Neural progenitor cell (in vitro differentiated cells): ENCODE results near the gene DIRAS2. TPM values are rescaled to one million over a fixed set of nuclear protein-coding genes. Genes with fewer than 3 reads are reported as not detected.

Experiments used
- DNase-seq: peaks from one replicate; pipeline ENCODE4 v3.0.0-alpha.2; 2016; ENCODE audit warnings: low spot score
- H2AFZ ChIP-seq: fragments of 200-600 bp; sonication (generic); replicated peaks from 2 replicates; pipeline ENCODE4 v1.6.1; 2016; ENCODE audit warnings: antibody characterized with exemption
- H3F3A ChIP-seq: fragments of 200-600 bp; sonication (generic); 2 replicates; pipeline ENCODE4 v1.6.1; 2016; ENCODE audit warnings: antibody characterized with exemption, low read depth
- H3K27ac ChIP-seq: fragments of 200-600 bp; sonication (generic); 2 replicates; pipeline ENCODE4 v1.5.1; 2016; ENCODE audit warnings: mild to moderate bottlenecking
- H3K27me3 ChIP-seq: fragments of 200-600 bp; sonication (generic); 2 replicates; pipeline ENCODE4 v1.6.1; 2016; ENCODE audit warnings: mild to moderate bottlenecking, moderate library complexity
- H3K36me3 ChIP-seq: fragments of 200-600 bp; sonication (generic); 2 replicates; pipeline ENCODE4 v1.5.1; 2016
- H3K4me1 ChIP-seq: fragments of 200-600 bp; sonication (generic); 2 replicates; pipeline ENCODE4 v1.6.1; 2016; ENCODE audit warnings: mixed run types
- H3K4me2 ChIP-seq: fragments of 200-600 bp; sonication (generic); 2 replicates; pipeline ENCODE4 v1.6.1; 2016
- H3K4me3 ChIP-seq: fragments of 200-600 bp; sonication (generic); 2 replicates; pipeline ENCODE4 v1.5.1; 2016
- H3K79me2 ChIP-seq: fragments of 200-600 bp; sonication (generic); 2 replicates; pipeline ENCODE4 v1.6.1; 2016; ENCODE audit warnings: low read depth
- H3K9ac ChIP-seq: fragments of 200-600 bp; sonication (generic); 2 replicates; pipeline ENCODE4 v1.6.1; 2016
- H3K9me3 ChIP-seq: fragments of 200-600 bp; sonication (generic); 2 replicates; pipeline ENCODE4 v1.5.1; 2016; ENCODE audit warnings: low read depth
- H4K20me1 ChIP-seq: fragments of 200-600 bp; sonication (generic); 2 replicates; pipeline ENCODE4 v1.6.1; 2016; ENCODE audit warnings: low read depth
- H3K27ac Mint-ChIP-seq: 3 replicates; pipeline ENCODE4 v1.8.0; 2021; ENCODE audit warnings: mixed read lengths
- H3K27me3 Mint-ChIP-seq: 2 replicates; pipeline ENCODE4 v1.8.0; 2022; ENCODE audit warnings: low read depth, mild to moderate bottlenecking, inconsistent platforms, moderate library complexity, mixed read lengths; ENCODE audit not compliant: insufficient read depth
- H3K36me3 Mint-ChIP-seq: 3 replicates; pipeline ENCODE4 v1.8.0; 2021; ENCODE audit warnings: mixed read lengths
- H3K4me1 Mint-ChIP-seq: 3 replicates; pipeline ENCODE4 v1.8.0; 2021; ENCODE audit warnings: mixed read lengths
- H3K4me3 Mint-ChIP-seq: 3 replicates; pipeline ENCODE4 v1.8.0; 2021; ENCODE audit warnings: mild to moderate bottlenecking, moderate library complexity, mixed read lengths
- H3K9me3 Mint-ChIP-seq: 3 replicates; pipeline ENCODE4 v1.8.0; 2020; ENCODE audit warnings: mixed read lengths
- CTCF ChIP-seq: fragments of 200-600 bp; sonication (generic); IDR thresholded peaks from 2 replicates; pipeline ENCODE4 v1.5.1; 2017; ENCODE audit warnings: antibody characterized with exemption, mild to moderate bottlenecking
- EZH2 ChIP-seq: fragments of 200-600 bp; sonication (generic); IDR thresholded peaks from 2 replicates; pipeline ENCODE4 v1.6.1; 2017; ENCODE audit warnings: antibody characterized with exemption, mild to moderate bottlenecking, moderate library complexity
- EZH2phosphoT487 ChIP-seq: fragments of 200-600 bp; sonication (generic); IDR thresholded peaks from 2 replicates; pipeline ENCODE4 v1.6.1; 2017; ENCODE audit warnings: antibody characterized with exemption
- total RNA-seq: library from RNA; depleted of rRNA; stranded (reverse); fragments of >200 nt; gene quantifications from 2 replicates; pipeline ENCODE4 v1.2.3, GENCODE V29; 2015; ENCODE audit warnings: low replicate concordance

The DIRAS2 gene
- total RNA-seq, 1 donor from 2014 or later = not detected

GRCh38 chr9:90632647-90633207 lies 9.9 kb downstream of the DIRAS2 start:
- H3K9me3 Mint-ChIP-seq = no peaks in the 10 kb centered on the region
- no peaks in the 10 kb centered on the region for H3K36me3 Mint-ChIP-seq
- no peak overlapping the region for H3K27ac Mint-ChIP-seq
- Histone ChIP-seq H3K9me3 (no peaks in the 10 kb centered on the region), H4K20me1 (no peaks in the 10 kb centered on the region), H3K27ac (no peak overlapping the region), H3K4me2 (no peak overlapping the region), H3K79me2 (no peaks in the 10 kb centered on the region), H3F3A (no peaks in the 10 kb centered on the region), H3K4me3 (no peak overlapping the region), H2AFZ (no peak overlapping the region), H3K36me3 (no peaks in the 10 kb centered on the region), H3K9ac (no peak overlapping the region), H3K4me1 (peaks cover 8% of the 10 kb centered on the region), H3K27me3 (no peaks in the 10 kb centered on the region)
- H3K27me3 Mint-ChIP-seq = peaks cover 11% of the 10 kb centered on the region
- no peak overlapping the region for H3K4me3 Mint-ChIP-seq
- no peak for DNase-seq
- TF ChIP-seq EZH2phosphoT487 (no peak), EZH2 (no peak), CTCF (no peak)
- peaks cover 3% of the 10 kb centered on the region for H3K4me1 Mint-ChIP-seq

DNA sequence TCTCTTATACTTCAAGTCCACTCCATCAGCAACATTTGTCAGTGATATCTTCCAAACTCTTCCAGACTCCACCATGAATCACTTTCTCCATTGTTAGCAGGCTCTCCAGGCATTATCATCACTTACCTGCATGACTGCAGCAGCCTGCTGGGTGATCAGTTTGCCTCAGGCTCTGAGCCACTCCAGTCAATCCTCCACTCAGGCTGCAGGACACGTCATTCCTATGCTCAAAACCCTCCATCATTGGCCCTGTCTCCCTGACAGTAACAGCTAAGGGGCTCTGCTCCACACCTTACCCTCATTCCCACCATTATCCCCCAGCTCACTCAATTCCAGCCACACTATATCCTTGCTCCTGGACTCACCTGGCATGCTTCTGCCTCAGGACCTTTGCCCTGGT lies 10.7 kb downstream of the DIRAS2 start:
- H3K4me1 Mint-ChIP-seq = no peaks in the 10 kb centered on the region
- H3K27ac ChIP-seq = no peak overlapping the region
- no peaks in the 10 kb centered on the region for H3K9me3 ChIP-seq
- H3K9me3 Mint-ChIP-seq = no peaks in the 10 kb centered on the region
- peaks cover 7% of the 10 kb centered on the region for H3K27me3 Mint-ChIP-seq
- no peak overlapping the region for H3K9ac ChIP-seq
- no peak overlapping the region for H2AFZ ChIP-seq
- no peak overlapping the region for H3K4me2 ChIP-seq
- H3K79me2 ChIP-seq = no peaks in the 10 kb centered on the region
- H3F3A ChIP-seq = no peaks in the 10 kb centered on the region
- peaks cover 8% of the 10 kb centered on the region for H3K4me1 ChIP-seq
- no peaks in the 10 kb centered on the region for H3K27me3 ChIP-seq
- H4K20me1 ChIP-seq = no peaks in the 10 kb centered on the region
- H3K36me3 Mint-ChIP-seq = no peaks in the 10 kb centered on the region
- TF ChIP-seq EZH2phosphoT487 (no peak), CTCF (no peak), EZH2 (no peak)
- H3K4me3 Mint-ChIP-seq = no peak overlapping the region
- H3K27ac Mint-ChIP-seq = no peak overlapping the region
- DNase-seq = no peak
- H3K36me3 ChIP-seq = no peaks in the 10 kb centered on the region
- no peak overlapping the region for H3K4me3 ChIP-seq

DNA sequence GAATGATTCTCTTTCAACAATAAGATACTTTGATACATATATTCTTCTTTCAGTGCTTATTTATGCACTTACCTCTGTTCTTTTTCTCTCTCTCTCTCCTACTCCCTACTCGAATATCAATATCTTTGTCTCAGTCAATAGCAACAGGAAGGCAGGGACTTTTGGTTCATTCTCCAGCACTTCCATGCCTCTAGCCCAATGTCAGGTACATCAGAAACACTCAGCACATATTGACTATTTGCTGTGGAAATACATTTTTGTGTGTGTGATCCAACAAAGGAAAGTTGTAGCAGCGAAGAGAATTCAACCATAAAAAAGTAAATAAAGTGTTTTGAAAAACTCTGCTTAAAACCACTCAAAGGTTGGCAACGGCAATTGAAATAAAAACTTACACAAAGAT lies 12.6 kb downstream of the DIRAS2 start:
- Histone ChIP-seq H3K27me3 (no peaks in the 10 kb centered on the region), H3K36me3 (no peaks in the 10 kb centered on the region), H3K79me2 (no peaks in the 10 kb centered on the region), H2AFZ (no peak overlapping the region), H3K4me1 (peaks cover 8% of the 10 kb centered on the region), H3K9me3 (no peaks in the 10 kb centered on the region), H3K4me2 (no peak overlapping the region), H3F3A (no peaks in the 10 kb centered on the region), H3K27ac (no peak overlapping the region), H4K20me1 (no peaks in the 10 kb centered on the region), H3K4me3 (no peak overlapping the region), H3K9ac (no peak overlapping the region)
- Mint-ChIP-seq H3K4me3 (no peak overlapping the region), H3K36me3 (peaks cover 2% of the 10 kb centered on the region), H3K4me1 (no peaks in the 10 kb centered on the region), H3K27ac (no peak overlapping the region), H3K9me3 (no peaks in the 10 kb centered on the region), H3K27me3 (peaks cover 7% of the 10 kb centered on the region)
- TF ChIP-seq EZH2 (no peak), CTCF (no peak), EZH2phosphoT487 (no peak)
- no peak for DNase-seq
